Measurements from ENCODE around the gene B3GALT6.

B3GALT6 gene

DNA sequence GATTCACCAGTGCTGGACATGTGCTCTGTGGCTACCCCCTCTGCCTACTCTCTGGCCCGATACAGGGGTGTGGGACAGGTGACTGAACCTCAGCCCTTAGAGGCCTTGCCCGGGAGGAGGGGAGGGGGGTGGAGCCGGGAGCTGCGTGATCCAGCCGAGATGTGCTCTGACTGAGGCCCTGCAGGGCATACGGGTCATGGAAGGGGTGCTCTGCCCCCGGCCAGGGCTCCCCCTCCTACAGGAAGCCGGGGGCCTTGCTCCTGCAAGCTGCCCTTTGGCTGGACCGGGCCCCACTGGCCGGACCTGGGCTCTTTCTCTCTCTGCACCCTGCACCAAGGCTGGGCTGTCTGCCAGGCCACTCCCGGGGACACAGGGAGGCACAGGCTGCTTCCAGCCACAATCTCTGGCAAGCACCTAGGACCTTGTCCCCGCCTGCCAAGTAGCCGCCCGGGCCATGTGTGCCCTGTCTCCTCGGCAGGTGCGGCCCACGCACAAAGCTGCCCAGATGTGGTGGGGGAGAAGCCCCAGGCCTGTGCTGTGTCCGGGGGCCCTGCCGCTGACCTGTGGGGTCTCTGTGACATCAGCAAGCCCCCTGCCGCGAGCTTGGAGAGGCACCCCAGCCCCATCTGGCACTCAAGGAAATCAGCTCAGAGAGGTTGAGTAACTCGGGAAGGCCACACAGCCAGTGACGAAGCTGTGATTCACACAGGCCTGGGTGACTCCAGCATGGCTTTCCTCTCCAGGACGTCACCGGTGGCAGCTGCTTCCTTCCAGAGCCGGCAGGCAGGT is 49.7 kb downstream of the B3GALT6 start:
- peak; percentile 76 for DNase-seq (ENCODE audit: low read depth)
- no peak overlapping the region for H3K4me3 ChIP-seq (ENCODE audit: control insufficient read depth, low read depth, low read length)
- TF ChIP-seq CTCF (conservative IDR thresholded peaks at IDR 0.05; ENCODE audit: control insufficient read depth, insufficient read depth, low read depth, low read length): no peak

- H3K4me3 ChIP-seq (ENCODE audit: control insufficient read depth, low read depth, low read length): no peak overlapping the region
- peak; percentile 80 for DNase-seq (ENCODE audit: low read depth)
- no peak for TF ChIP-seq CTCF (conservative IDR thresholded peaks at IDR 0.05; ENCODE audit: control insufficient read depth, insufficient read depth, low read depth, low read length)
These were observed 51.0 kb downstream of the B3GALT6 start for GRCh38 chr1:1282998-1283397.

DNA sequence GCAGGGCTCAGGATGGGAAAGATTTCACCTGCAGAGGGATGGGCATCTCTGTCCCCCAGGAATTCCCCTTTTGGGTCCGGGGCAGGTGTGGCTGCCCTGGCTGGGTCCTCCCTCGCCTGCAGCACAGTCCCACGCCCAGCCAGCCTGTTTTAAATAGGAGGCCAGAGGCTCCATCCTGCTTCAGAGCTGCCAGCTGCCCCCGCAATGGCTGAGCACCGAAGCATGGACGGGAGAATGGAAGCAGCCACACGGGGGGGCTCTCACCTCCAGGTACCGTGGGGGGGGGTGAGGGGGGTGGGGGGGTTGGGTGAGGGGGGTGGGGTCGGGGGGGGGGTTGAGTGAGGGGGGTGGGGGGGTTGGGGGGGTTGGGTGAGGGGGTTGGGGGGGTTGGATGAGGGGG is 51.8 kb downstream of the B3GALT6 start:
- no peak for TF ChIP-seq CTCF (conservative IDR thresholded peaks at IDR 0.05; ENCODE audit: control insufficient read depth, insufficient read depth, low read depth, low read length)
- no peak overlapping the region for H3K4me3 ChIP-seq (ENCODE audit: control insufficient read depth, low read depth, low read length)
- DNase-seq (ENCODE audit: low read depth): no peak

Data from fibroblast of mammary gland (primary cell).